HL-60 (cell line): ENCODE measurements around the gene RBPJL.

Experiments used
- CTCF ChIP-seq: IDR thresholded peaks from one replicate; pipeline ENCODE4 v1.5.1; 2011; ENCODE audit warnings: low read length, control low read depth, inconsistent platforms; ENCODE audit not compliant: insufficient read depth
- SPI1 ChIP-seq: IDR thresholded peaks from 2 replicates; pipeline ENCODE4 v1.6.1; 2012; ENCODE audit warnings: low read depth, mild to moderate bottlenecking, borderline replicate concordance

GRCh38 chr20:45316150-45317080, 9.8 kb downstream of the RBPJL start:
- TF ChIP-seq CTCF (no peak), SPI1 (no peak)
